T-helper 2 cell treated with Interferon-gamma antibody and Interleukin-4, amounts not matched to agents 100 ng/mL and 5 ng/mL, for 36 hours (primary cell): ENCODE data around the gene LINC00237. TPM values are rescaled to one million over a fixed set of nuclear protein-coding genes. Genes with fewer than 3 reads are reported as not detected.

Source experiments
- intact Hi-C: fragments of 100-400 bp; cut with micrococcal nuclease; formaldehyde crosslinking; loops from one replicate; pipeline ENCODE4 v1.15.1; 2023
- total RNA-seq: library from RNA; stranded (reverse); gene quantifications from 2 replicates; pipeline ENCODE4 v1.2.3, GENCODE V29; 2022

The LINC00237 gene
- total RNA-seq, 1 donor from 2014 or later: not detected

GRCh38 chr20:21100578-21101452 lies 5.3 kb downstream of the LINC00237 start:
- intact Hi-C loops: loop anchor here (2.0 to 10.0 kb wide), 6 partner anchors 54 to 1484 kb away; partner anchors contain the start of genes FOXA2, INSM1 and XRN2

DNA sequence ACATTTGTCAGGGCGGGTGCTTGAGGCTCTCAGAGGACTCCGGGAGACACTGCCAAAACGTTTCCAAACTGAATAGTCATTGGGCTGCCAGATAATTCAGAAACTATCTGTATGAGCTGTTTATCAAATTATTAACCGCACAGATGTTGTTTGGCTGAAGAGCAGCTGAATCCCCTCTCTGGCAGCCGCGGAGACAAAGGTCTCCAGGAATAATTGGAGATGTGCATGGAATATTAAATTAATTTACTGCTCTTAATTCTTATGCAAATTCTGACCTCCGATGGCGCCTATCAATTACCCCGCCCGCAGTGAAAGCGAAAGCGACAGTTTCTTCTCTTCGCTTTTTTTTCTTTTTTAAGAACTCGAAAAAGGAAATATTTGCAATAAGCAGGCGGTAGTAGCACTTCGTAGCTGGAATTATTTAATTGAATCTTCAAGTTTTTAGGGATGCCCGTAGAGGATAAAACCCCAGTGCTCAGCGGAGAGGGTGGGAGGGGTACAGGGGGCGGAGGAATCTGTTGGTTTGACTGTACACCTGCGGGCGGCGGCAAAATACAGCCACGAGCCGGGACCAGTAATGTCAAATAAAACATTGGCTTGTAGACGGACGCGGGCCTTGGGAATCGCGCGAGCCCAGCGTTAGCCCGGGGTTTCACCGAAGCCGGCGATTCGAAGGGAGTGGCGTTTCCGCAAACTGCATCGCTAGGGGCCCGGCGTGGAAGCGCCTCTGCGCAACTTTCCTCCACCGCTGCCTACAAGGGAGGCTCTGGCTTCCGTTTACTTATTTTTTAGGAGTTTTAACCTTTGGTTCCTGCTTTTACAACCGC lies 6.2 kb downstream of the LINC00237 start:
- intact Hi-C loops: loop anchor here (2.0 to 10.0 kb wide), 6 partner anchors 53 to 1485 kb away; partner anchors contain the start of genes FOXA2, INSM1 and XRN2

DNA sequence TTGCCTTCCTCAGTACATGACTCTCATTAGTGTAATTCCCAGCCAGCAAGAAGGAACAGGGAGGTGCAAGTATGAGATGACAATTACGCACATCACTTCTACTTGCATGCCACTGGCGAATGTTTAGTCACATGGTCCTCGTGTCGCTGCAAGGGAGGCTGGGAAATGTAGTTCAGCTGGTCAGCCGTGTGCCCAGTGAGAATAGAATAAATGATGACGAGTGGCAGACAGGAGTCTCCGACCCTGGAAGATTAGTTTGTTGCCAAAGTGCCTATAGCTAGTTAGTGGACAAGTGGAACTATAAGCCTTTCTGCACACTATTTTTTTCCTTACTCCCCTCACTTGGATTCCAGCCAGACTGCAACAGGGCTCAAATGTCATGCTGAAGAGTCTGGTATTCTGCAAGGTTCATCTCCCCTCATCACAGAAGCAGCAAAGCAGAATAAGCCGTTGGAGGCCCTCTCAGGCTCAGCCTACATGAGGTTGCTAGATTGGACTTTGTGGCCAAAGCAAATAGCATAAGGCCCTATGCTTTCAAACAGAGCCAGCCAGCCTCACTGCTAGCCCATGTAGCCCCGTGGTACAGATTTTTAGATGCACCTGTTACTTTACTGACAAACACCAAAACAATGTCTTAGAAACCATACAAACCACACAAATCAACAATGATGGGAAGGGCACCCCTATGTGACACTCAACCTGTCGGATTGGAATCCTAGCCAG lies 9.7 kb downstream of the LINC00237 start:
- intact Hi-C loops: no loop called here

- intact Hi-C loops: no loop called here
Observed at GRCh38 chr20:21092806-21093205, 13.4 kb downstream of the LINC00237 start.

- intact Hi-C loops: no loop called here
Observed at GRCh38 chr20:21090721-21091120, 15.4 kb downstream of the LINC00237 start.

DNA sequence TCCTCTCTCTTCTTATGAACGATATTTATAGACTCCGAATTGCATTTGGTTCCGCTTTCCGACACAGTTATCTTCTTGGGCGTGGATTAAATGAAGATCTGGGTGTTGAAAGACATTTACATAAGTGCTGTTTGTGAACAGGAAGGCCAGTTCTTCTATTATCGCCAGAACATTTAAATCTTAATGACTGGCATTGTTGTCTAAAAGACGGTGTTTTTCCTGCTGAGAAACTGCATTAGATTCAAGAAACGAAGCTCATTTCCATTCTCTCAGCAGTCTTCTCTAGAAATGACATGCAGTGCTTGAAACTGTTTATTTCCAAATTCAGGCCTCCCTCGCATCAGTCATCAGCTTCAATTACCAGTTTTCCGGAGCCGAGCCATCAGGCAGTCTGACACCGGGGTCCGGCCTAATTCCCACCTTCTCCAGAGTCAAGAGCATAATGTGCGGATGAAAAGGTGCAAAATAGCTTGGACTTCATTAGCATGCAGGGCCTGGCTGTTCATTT lies 16.0 kb downstream of the LINC00237 start:
- intact Hi-C loops: no loop called here

GRCh38 chr20:21089391-21089790 lies 16.8 kb downstream of the LINC00237 start:
- intact Hi-C loops: loop anchor here (10.0 kb wide), 1 partner anchor 65 kb away; no protein-coding TSS in a partner anchor

DNA sequence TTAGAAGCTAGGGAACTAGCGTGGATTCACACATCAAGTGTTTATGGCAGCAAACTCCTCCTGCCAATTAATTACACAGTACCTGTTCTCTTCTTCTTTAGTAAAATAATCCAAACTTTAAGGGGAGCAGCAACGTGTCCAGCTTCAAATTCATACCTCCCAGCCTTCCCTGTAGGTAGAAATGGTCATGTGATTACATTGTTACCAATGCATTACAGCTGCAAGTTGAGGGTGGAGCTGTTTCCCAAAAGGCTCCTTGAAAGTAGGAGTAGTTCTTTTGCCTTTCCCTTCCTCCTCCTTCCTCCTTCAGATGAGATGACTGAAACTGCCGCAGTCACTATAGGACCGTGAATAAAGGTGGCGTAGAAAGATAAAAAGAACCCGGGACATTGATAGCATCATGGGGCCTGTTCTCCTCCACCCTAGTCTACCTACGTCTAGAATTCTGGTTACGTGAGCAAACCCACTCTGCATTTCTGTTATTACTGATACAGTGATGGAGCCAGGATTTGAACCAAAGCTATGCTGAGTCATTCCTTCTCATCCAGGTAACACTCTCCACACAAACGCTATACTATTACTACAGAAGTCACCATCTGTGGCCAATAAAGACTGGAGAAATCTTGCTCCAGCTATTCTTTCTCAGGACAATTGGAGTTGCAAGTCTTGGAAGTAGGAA lies 18.2 kb downstream of the LINC00237 start:
- intact Hi-C loops: loop anchor here (10.0 kb wide), 1 partner anchor 63 kb away; no protein-coding TSS in a partner anchor

GRCh38 chr20:21083825-21084325 lies 22.3 kb downstream of the LINC00237 start:
- intact Hi-C loops: loop anchor here (10.0 kb wide), 1 partner anchor 59 kb away; no protein-coding TSS in a partner anchor

GRCh38 chr20:21082584-21082983 lies 23.6 kb downstream of the LINC00237 start:
- intact Hi-C loops: loop anchor here (10.0 kb wide), 1 partner anchor 58 kb away; no protein-coding TSS in a partner anchor

DNA sequence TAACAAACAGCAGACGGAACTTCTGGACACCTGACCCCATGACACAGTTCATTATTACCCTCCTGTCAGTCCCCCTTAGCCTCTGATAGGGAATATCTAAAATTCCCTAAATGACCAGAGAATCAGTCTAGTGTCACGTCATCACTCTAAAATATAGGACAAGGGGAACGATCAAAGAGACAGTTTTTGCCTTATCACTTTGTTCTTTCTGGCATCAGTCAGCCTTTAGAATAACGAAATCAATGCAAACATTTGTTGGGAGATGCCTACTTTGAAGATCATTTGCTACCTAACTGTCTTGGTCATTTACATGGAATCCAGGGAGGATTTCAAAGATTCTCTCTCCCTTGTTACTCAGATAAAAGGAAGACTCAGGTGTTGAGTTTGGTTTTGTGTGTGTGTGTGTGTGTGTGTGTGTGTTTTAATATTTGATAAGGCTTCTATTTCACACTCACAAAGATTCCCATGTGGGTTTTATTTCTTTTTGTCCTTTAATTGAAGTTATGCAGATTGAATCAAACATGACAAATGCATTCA lies 28.3 kb downstream of the LINC00237 start:
- intact Hi-C loops: no loop called here

GRCh38 chr20:21076073-21076472 lies 30.1 kb downstream of the LINC00237 start:
- intact Hi-C loops: no loop called here

GRCh38 chr20:21075471-21075870 lies 30.7 kb downstream of the LINC00237 start:
- intact Hi-C loops: no loop called here

- intact Hi-C loops: no loop called here
Observed at GRCh38 chr20:21074605-21075336, 31.4 kb downstream of the LINC00237 start.

- intact Hi-C loops: no loop called here
Observed at GRCh38 chr20:21067255-21067654, 38.9 kb downstream of the LINC00237 start.

- intact Hi-C loops: no loop called here
Observed at GRCh38 chr20:21064924-21065323, 41.2 kb downstream of the LINC00237 start.

GRCh38 chr20:21063276-21063675 lies 42.9 kb downstream of the LINC00237 start:
- intact Hi-C loops: no loop called here

- intact Hi-C loops: no loop called here
Observed at GRCh38 chr20:21053002-21053762, 53.0 kb downstream of the LINC00237 start.

- intact Hi-C loops: no loop called here
Observed at GRCh38 chr20:21052686-21053001, 53.5 kb downstream of the LINC00237 start.
